Measurements from ENCODE around the gene TLR3. TPM values are rescaled to one million over a fixed set of nuclear protein-coding genes. Genes with fewer than 3 reads are reported as not detected.
A peak's percentile ranks its signal among the peaks of the same experiment; 100 is the strongest.
"Not testable (repeated sequence)": the region's sequence is repeated elsewhere in the genome, so short reads cannot be mapped to it uniquely, and the experiment has no call there.

Gene TLR3
- total RNA-seq, 1 donor from 2014 or later = 10.6 TPM

GRCh38 chr4:186036976-186037581 is 31.9 kb upstream of the TLR3 start:
- Histone ChIP-seq H3K4me1 (no peaks in the 10 kb centered on the region), H3K9me3 (no peaks in the 10 kb centered on the region), H3K36me3 (no peaks in the 10 kb centered on the region), H3K27me3 (no peaks in the 10 kb centered on the region), H3K4me3 (no peak overlapping the region), H3K27ac (no peak overlapping the region)
- TF ChIP-seq POLR2A (IDR thresholded peaks at IDR 0.05) = no peak
- TF ChIP-seq, protein P1, sequence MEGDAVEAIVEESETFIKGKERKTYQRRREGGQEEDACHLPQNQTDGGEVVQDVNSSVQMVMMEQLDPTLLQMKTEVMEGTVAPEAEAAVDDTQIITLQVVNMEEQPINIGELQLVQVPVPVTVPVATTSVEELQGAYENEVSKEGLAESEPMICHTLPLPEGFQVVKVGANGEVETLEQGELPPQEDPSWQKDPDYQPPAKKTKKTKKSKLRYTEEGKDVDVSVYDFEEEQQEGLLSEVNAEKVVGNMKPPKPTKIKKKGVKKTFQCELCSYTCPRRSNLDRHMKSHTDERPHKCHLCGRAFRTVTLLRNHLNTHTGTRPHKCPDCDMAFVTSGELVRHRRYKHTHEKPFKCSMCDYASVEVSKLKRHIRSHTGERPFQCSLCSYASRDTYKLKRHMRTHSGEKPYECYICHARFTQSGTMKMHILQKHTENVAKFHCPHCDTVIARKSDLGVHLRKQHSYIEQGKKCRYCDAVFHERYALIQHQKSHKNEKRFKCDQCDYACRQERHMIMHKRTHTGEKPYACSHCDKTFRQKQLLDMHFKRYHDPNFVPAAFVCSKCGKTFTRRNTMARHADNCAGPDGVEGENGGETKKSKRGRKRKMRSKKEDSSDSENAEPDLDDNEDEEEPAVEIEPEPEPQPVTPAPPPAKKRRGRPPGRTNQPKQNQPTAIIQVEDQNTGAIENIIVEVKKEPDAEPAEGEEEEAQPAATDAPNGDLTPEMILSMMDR (IDR thresholded peaks at IDR 0.05) = no peak
- TF ChIP-seq POLR2AphosphoS5 (IDR thresholded peaks at IDR 0.05; ENCODE audit: insufficient read depth in 1 of 2, low read depth in 1 of 2) = no peak
- intact Hi-C loops (cut with DNase I) = no loop called here
- no peak for DNase-seq (ENCODE audit: extremely low spot score in 2 of 2)

- no peak for DNase-seq (ENCODE audit: extremely low spot score in 2 of 2)
- Histone ChIP-seq H3K27ac (no peak overlapping the region), H3K9me3 (no peaks in the 10 kb centered on the region), H3K27me3 (no peaks in the 10 kb centered on the region), H3K4me3 (no peak overlapping the region), H3K36me3 (no peaks in the 10 kb centered on the region), H3K4me1 (no peaks in the 10 kb centered on the region)
- TF ChIP-seq, protein P1 (IDR thresholded peaks at IDR 0.05) = peak; percentile 52 to 87 (median 74)
- TF ChIP-seq POLR2AphosphoS5 (IDR thresholded peaks at IDR 0.05; ENCODE audit: insufficient read depth in 1 of 2, low read depth in 1 of 2) (peak in 1 of 2 donors; percentile 61), POLR2A (IDR thresholded peaks at IDR 0.05) (no peak)
- intact Hi-C loops (cut with DNase I) = no loop called here
Observed at GRCh38 chr4:186037692-186038658, 31.0 kb upstream of the TLR3 start.

- intact Hi-C loops (cut with DNase I) = no loop called here
- TF ChIP-seq POLR2A (IDR thresholded peaks at IDR 0.05) = no peak
- no peak for DNase-seq (ENCODE audit: extremely low spot score in 2 of 2)
Observed at GRCh38 chr4:186039697-186040096, 29.3 kb upstream of the TLR3 start.

DNA sequence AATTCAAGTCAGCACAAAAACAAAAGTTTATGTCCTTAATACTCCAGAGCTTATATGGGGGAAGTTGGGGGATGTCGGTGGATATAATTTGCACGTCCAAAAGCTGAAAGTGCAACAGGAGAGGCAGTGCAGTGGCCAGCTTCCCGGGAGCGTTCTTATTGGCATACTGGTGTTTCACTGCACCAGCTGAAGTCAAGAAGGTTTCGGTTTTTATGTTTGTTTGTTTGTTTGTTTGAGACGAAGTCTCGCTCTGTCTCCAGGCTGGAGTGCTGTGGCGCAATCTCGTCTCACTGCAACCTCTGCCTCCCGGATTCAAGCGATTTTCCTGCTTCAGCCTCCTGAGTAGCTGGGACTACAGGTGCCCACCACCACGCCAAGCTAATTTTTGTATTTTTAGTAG is 28.6 kb upstream of the TLR3 start:
- Histone ChIP-seq H3K4me1 (no peaks in the 10 kb centered on the region), H3K27me3 (no peaks in the 10 kb centered on the region), H3K36me3 (no peaks in the 10 kb centered on the region), H3K9me3 (no peaks in the 10 kb centered on the region), H3K4me3 (peak overlapping the region in 1 of 2 donors; percentile 0), H3K27ac (no peak overlapping the region)
- DNase-seq (ENCODE audit: extremely low spot score in 2 of 2) = no peak
- no peak for TF ChIP-seq POLR2A (IDR thresholded peaks at IDR 0.05)
- TF ChIP-seq, protein P1 (IDR thresholded peaks at IDR 0.05) = no peak
- TF ChIP-seq POLR2AphosphoS5 (IDR thresholded peaks at IDR 0.05; ENCODE audit: insufficient read depth in 1 of 2, low read depth in 1 of 2) = no peak
- intact Hi-C loops (cut with DNase I) = no loop called here

More at GRCh38 chr4:186039697-186040096, 29.3 kb upstream of the TLR3 start:
- Histone ChIP-seq H3K27me3 (no peaks in the 10 kb centered on the region), H3K27ac (peak overlapping the region; percentile 38), H3K4me1 (no peaks in the 10 kb centered on the region), H3K4me3 (peak overlapping the region; percentile 0 to 25), H3K9me3 (no peaks in the 10 kb centered on the region), H3K36me3 (no peaks in the 10 kb centered on the region)

DNA sequence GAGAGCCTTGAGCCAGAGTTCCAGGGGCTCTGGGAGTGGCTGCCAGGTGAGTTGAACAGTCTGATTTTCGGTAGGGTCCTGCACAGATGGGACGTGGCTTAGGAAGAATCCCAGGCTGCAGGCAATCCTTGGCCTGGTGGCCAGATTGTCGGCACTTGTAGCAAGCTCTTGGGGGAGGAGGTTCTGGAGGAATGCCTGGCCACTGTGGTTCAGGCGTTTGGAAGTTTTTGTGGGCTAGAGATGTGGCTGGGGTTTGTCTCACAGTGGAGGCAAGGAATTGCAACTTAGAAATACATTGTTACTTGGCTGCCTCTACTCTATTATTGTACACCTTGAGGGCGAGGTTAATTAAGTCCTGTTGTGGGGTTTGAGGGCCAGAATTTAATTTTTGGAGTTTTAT is 21.5 kb upstream of the TLR3 start:
- H3K36me3 ChIP-seq; H3K27me3 ChIP-seq; H3K9me3 ChIP-seq; DNase-seq (ENCODE audit: extremely low spot score in 2 of 2); H3K4me3 ChIP-seq; intact Hi-C loops (cut with DNase I); H3K27ac ChIP-seq; H3K4me1 ChIP-seq: not testable (repeated sequence)

- H3K4me1 ChIP-seq; H3K9me3 ChIP-seq; DNase-seq (ENCODE audit: extremely low spot score in 2 of 2); H3K4me3 ChIP-seq; intact Hi-C loops (cut with DNase I); H3K27me3 ChIP-seq; H3K36me3 ChIP-seq; H3K27ac ChIP-seq: not testable (repeated sequence)
Observed at GRCh38 chr4:186050135-186050534, 18.8 kb upstream of the TLR3 start.

All from vagina (tissue), 2 donors.